K562 (cell line): ENCODE results near the gene SLC22A15. TPM values are rescaled to one million over a fixed set of nuclear protein-coding genes. Genes with fewer than 3 reads are reported as not detected.

ENCODE experiments used
- ID3 ChIP-seq, 2 experiments: fragments of 250-450 bp in 1 of 2; fragments of 450-650 bp in 1 of 2; sonication (Bioruptor Pico) in 1 of 2; IDR thresholded peaks; 2 replicates each; pipeline versions ENCODE4 v1.6.1 to v1.8.0; 2016 to 2021; ENCODE audit warnings: mild to moderate bottlenecking in 2 of 2, moderate library complexity in 2 of 2, missing compliant biosample characterization in 1 of 2, missing genetic modification characterization in 1 of 2
- NCOA4 ChIP-seq: fragments of 450-650 bp; IDR thresholded peaks from 2 replicates; pipeline ENCODE4 v1.6.1; 2018; ENCODE audit warnings: mild to moderate bottlenecking; ENCODE audit not compliant: partially characterized antibody
- PBX2 ChIP-seq, 2 experiments: IDR thresholded peaks in 1 of 2; conservative IDR thresholded peaks in 1 of 2; 2 replicates each; pipeline ENCODE4 v1.6.1; 2016; ENCODE audit warnings: low read depth in 2 of 2, mild to moderate bottlenecking in 1 of 2, missing compliant biosample characterization in 1 of 2, missing genetic modification characterization in 1 of 2, moderate library complexity in 1 of 2
- TEAD1 ChIP-seq, 2 experiments: fragments of 450-650 bp in 1 of 2; sonication (generic) in 1 of 2; formaldehyde crosslinking; IDR thresholded peaks; 2 replicates each; pipeline versions ENCODE4 v1.4.0 to v1.8.0; 2020 to 2022; ENCODE audit warnings: mild to moderate bottlenecking in 2 of 2, missing genetic modification reagents in 1 of 2
- THRAP3 ChIP-seq: fragments of 450-650 bp; IDR thresholded peaks from 2 replicates; pipeline ENCODE4 v1.6.1; 2016; ENCODE audit warnings: mild to moderate bottlenecking, inconsistent platforms, borderline replicate concordance
- TRIM24 ChIP-seq, 2 experiments: fragments of 450-650 bp; IDR thresholded peaks; 2 replicates each; pipeline ENCODE4 v1.6.1; 2016
- polyA plus RNA-seq, 8 experiments: library from polyadenylated mRNA; depleted of rRNA in 4 of 8; stranded (reverse) in 5 of 8; unstranded in 3 of 8; fragments of >200 nt; fragmentation: Nextera tagmentation in 2 of 8; fragmentation: Illumina TruSeq in 1 of 8; extraction: Ambion mirVana in 2 of 8; extraction: Trizol in 1 of 8; gene quantifications; 2 replicates each; pipeline versions ENCODE4 v1.2.1 to v1.2.3, GENCODE V29; 2011 to 2014; ENCODE audit warnings: inconsistent platforms in 1 of 8, missing spikeins in 1 of 8
- total RNA-seq, 7 experiments: library from RNA; depleted of rRNA in 6 of 7; stranded (reverse); fragments of >200 nt in 6 of 7; fragmentation: Illumina TruSeq in 2 of 7; extraction: Trizol in 2 of 7; gene quantifications; 2 replicates each; pipeline versions ENCODE4 v1.2.1 to v1.2.3, GENCODE V29; 2011 to 2021; ENCODE audit warnings: low replicate concordance in 1 of 7

Gene SLC22A15
- total and polyA plus RNA-seq, 9 of the 15 experiments (the other 6 are each of a cell fraction or from before 2014, with no cell fraction given): 0.24 to 2.7 (median 1.2) TPM

- TF ChIP-seq PBX2 (CRISPR knock-in tag; IDR thresholded peaks at IDR 0.05; ENCODE audit: low read depth): no peak
- TF ChIP-seq PBX2 (tag; conservative IDR thresholded peaks at IDR 0.05; ENCODE audit: low read depth): no peak
- no peak for TF ChIP-seq ID3 (CRISPR knock-in tag; IDR thresholded peaks at IDR 0.05)
- no peak for TF ChIP-seq ID3 (tag; IDR thresholded peaks at IDR 0.05)
- TF ChIP-seq NCOA4: no peak
- no peak for TF ChIP-seq THRAP3
- TF ChIP-seq TRIM24 (IDR thresholded peaks at IDR 0.05): peak in 1 of 2 experiments; percentile 58; a peak in 1 of 4 replicates
- no peak for TF ChIP-seq TEAD1 (CRISPR knock-in tag; IDR thresholded peaks at IDR 0.05)
Observed at GRCh38 chr1:116066868-116067565, 90.7 kb downstream of the SLC22A15 start (continued).
